DOHH2 (cell line): Measurements from ENCODE around the gene HNF1A.

Experiments
- EZH2phosphoT487 ChIP-seq: fragments of 200-600 bp; sonication (generic); IDR thresholded peaks from 2 replicates; pipeline ENCODE4 v1.6.1; 2017; ENCODE audit warnings: borderline replicate concordance, mild to moderate bottlenecking, antibody characterized with exemption, low read length, moderate library complexity, mixed read lengths
- TF ChIP-seq, protein P1 (sequence below): fragments of 200-600 bp; sonication (generic); IDR thresholded peaks from one replicate; pipeline ENCODE4 v1.5.1; 2014; ENCODE audit warnings: antibody characterized with exemption, mild to moderate bottlenecking, low read depth, low read length; ENCODE audit not compliant: poor library complexity, severe bottlenecking

DNA sequence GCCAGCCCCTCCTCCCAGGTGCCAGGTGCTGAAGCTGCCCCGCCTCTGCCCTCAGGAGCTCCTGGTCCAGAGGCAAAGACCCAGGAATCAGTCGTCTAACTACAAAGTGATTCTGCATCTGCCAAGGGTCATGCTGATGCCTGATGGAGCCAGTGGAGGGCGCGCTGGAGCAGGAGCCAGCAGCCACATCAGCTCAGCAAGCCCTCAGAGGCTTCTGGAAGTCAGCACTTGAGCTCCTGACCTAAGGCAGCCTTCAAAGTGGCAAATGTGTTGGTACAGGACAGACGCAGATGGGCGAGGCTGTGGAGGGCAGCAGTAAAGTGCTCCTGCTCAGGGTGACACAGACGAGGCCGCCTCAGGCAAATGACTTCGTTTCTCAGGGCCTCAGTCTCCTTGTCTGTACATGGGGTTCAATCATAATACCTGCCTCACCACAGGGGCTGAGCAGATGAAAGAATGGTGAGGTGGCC is 27.0 kb downstream of the HNF1A start:
- TF ChIP-seq, protein P1, sequence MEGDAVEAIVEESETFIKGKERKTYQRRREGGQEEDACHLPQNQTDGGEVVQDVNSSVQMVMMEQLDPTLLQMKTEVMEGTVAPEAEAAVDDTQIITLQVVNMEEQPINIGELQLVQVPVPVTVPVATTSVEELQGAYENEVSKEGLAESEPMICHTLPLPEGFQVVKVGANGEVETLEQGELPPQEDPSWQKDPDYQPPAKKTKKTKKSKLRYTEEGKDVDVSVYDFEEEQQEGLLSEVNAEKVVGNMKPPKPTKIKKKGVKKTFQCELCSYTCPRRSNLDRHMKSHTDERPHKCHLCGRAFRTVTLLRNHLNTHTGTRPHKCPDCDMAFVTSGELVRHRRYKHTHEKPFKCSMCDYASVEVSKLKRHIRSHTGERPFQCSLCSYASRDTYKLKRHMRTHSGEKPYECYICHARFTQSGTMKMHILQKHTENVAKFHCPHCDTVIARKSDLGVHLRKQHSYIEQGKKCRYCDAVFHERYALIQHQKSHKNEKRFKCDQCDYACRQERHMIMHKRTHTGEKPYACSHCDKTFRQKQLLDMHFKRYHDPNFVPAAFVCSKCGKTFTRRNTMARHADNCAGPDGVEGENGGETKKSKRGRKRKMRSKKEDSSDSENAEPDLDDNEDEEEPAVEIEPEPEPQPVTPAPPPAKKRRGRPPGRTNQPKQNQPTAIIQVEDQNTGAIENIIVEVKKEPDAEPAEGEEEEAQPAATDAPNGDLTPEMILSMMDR, result peak; percentile 68
- no peak for TF ChIP-seq EZH2phosphoT487
